ENCODE measurements around the gene CERS6.

Gene CERS6

DNA sequence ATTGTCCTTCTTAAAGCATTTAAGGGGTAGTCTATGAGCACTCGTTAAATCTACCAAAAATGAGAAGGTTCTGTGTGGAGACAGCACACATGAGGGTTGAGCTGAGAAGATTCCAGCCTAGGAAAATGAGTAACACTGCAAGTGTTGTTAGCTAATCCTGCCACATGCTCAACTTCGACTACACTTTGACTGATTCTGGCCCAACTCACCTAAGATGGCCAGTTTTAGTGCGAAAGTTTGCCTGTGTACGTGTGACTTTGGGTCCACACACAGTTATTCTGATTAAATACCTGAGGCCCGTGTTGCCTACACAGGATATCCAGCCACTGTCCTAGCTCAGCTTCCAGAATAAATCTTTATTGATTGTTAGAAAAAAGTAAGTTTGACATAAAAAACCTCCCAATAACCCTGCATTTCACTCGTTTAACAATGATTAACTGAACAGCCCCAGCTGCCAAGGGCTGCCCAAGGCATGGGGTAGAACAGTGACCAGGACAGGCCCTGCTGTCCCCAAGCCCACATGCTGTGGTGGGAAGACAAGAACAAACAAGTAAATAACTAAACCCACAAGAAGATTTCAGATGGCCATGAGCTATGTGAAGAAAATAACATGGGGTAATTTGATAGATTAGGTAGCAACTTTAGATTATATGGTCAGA lies 14.7 kb upstream of the CERS6 start:
- TF ChIP-seq CTCF (IDR thresholded peaks at IDR 0.05; ENCODE audit: low read depth, low read length): no peak
- no peak for DNase-seq (ENCODE audit: low read depth in 2 of 2)
- no peak overlapping the region for H3K4me3 ChIP-seq (replicated peaks in 1 of 2; ENCODE audit: low read depth in 2 of 2, low read length in 2 of 2)

GRCh38 chr2:168443818-168444217 lies 12.3 kb upstream of the CERS6 start:
- peak; percentile 4 for TF ChIP-seq CTCF (IDR thresholded peaks at IDR 0.05; ENCODE audit: low read depth, low read length)
- no peak overlapping the region for H3K4me3 ChIP-seq (replicated peaks in 1 of 2; ENCODE audit: low read depth in 2 of 2, low read length in 2 of 2)
- DNase-seq (ENCODE audit: low read depth in 2 of 2): no peak

DNA sequence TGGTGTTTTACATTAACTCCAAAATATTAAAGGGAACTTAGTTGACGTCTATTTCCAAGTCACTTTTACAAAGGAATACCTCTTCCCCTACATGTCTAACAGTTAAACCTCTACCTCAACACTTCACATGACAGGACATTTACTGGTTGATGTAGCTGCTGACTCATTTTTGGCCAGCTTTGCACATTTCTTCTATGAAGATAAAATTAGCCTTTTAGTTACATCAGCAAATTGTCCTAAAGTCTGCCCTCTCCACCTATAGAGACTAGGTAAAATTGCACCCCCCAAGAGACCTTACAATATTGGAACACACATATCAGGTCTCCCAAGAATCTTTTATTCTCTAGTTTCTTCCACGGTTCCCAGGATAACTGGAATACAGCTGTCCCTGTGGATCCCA lies 10.1 kb upstream of the CERS6 start:
- no peak for TF ChIP-seq CTCF (IDR thresholded peaks at IDR 0.05; ENCODE audit: low read depth, low read length)
- DNase-seq (ENCODE audit: low read depth in 2 of 2): no peak
- H3K4me3 ChIP-seq (replicated peaks in 1 of 2; ENCODE audit: low read depth in 2 of 2, low read length in 2 of 2): no peak overlapping the region

GRCh38 chr2:168448980-168449379 lies 7.1 kb upstream of the CERS6 start:
- no peak overlapping the region for H3K4me3 ChIP-seq (replicated peaks in 1 of 2; ENCODE audit: low read depth in 2 of 2, low read length in 2 of 2)
- TF ChIP-seq CTCF (IDR thresholded peaks at IDR 0.05; ENCODE audit: low read depth, low read length): no peak
- no peak for DNase-seq (ENCODE audit: low read depth in 2 of 2)

DNA sequence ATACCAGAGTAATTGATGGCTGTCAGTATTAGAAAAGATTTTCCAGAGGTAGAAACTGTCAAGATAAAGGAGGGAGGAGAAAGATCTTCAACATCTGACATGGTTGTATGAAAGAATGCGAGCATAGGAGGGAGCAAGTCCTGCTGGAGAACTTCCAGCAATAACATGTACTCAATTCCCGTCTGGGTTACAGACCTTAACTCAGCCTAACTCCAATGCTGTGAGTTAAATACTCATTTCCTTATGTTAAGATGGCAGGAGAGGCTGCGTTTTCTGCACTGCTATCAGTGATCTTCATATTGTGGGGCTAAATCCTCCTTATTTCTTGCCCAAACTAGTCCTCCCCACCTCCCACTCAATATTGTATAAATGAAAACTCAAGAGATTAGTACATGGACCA lies 6.7 kb upstream of the CERS6 start:
- peak; percentile 35 to 60 for DNase-seq (ENCODE audit: low read depth in 2 of 2)
- no peak for TF ChIP-seq CTCF (IDR thresholded peaks at IDR 0.05; ENCODE audit: low read depth, low read length)
- H3K4me3 ChIP-seq (replicated peaks in 1 of 2; ENCODE audit: low read depth in 2 of 2, low read length in 2 of 2): no peak overlapping the region

GRCh38 chr2:168450171-168450570 lies 5.9 kb upstream of the CERS6 start:
- no peak overlapping the region for H3K4me3 ChIP-seq (replicated peaks in 1 of 2; ENCODE audit: low read depth in 2 of 2, low read length in 2 of 2)
- no peak for TF ChIP-seq CTCF (IDR thresholded peaks at IDR 0.05; ENCODE audit: low read depth, low read length)
- DNase-seq (ENCODE audit: low read depth in 2 of 2): no peak

GRCh38 chr2:168450732-168451131 lies 5.3 kb upstream of the CERS6 start:
- TF ChIP-seq CTCF (IDR thresholded peaks at IDR 0.05; ENCODE audit: low read depth, low read length): no peak
- H3K4me3 ChIP-seq (replicated peaks in 1 of 2; ENCODE audit: low read depth in 2 of 2, low read length in 2 of 2): no peak overlapping the region
- DNase-seq (ENCODE audit: low read depth in 2 of 2): no peak

All from cardiac fibroblast (primary cell).